ENCODE results near the gene VIPR1. TPM values are rescaled to one million over a fixed set of nuclear protein-coding genes. Genes with fewer than 3 reads are reported as not detected.
"Not testable (repeated sequence)": the region's sequence is repeated elsewhere in the genome, so short reads cannot be mapped to it uniquely, and the experiment has no call there.

VIPR1 gene
- total RNA-seq, 5 donors from 2014 or later (not counting 1 experiment from before 2014, with no cell fraction given), result 68.0 to 92.4 (median 76.1) TPM

DNA sequence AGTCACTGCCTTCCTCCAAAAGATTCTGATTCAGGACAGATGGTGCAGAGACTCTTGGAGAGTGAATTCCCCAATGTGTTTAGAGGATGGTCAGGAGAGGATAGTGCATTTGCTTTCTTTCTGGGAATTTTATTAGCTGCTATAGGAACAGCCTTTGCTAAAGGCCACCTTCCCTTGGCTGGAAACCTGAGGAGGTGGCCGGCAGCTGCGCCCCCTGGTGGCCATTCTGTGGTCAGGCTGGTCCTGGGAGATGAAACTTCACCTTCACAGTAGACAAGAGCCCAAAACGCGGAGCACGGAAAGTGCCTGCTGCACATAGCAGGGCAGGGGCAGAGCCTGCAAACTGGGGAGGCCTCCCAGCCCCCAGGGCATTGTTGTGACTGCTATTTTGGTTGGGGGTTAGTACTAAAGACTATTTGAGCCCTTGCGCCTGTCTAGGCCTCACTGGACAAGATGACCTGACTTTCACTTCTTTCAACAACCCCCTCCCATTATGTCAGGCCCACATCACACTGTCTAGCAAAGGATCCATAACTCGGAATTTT, 45.0 kb downstream of the VIPR1 start:
- peak; percentile 67 to 84 (median 78) for ATAC-seq (replicated peaks in 1 of 4)
- Histone ChIP-seq H3K9me3 (no peaks in the 10 kb centered on the region), H3K4me3 (ENCODE audit: control insufficient read depth in 1 of 2, extremely low read depth in 1 of 2, low read length in 1 of 2) (no peak overlapping the region), H3K36me3 (ENCODE audit: control insufficient read depth in 2 of 2, extremely low read depth in 1 of 2, insufficient read depth in 1 of 2, low read length in 1 of 2) (peaks cover 0 to 22% of the 10 kb centered on the region in 2 donors), H3K27ac (ENCODE audit: low read length) (no peak overlapping the region), H3K4me1 (ENCODE audit: control insufficient read depth in 1 of 2, extremely low read depth in 1 of 2, insufficient read depth in 2 of 2, low read length in 2 of 2) (peaks cover 0 to 4% of the 10 kb centered on the region in 2 experiments), H3K27me3 (replicated peaks in 1 of 2; ENCODE audit: control insufficient read depth in 2 of 2, extremely low read depth in 1 of 2, insufficient read depth in 2 of 2, low read length in 1 of 2) (no peaks in the 10 kb centered on the region)
- Mint-ChIP-seq H3K36me3 (peaks cover 23% of the 10 kb centered on the region), H3K27ac (peak overlapping the region; percentile 22 to 31), H3K4me3 (no peak overlapping the region), H3K9me3 (no peaks in the 10 kb centered on the region), H3K27me3 (no peaks in the 10 kb centered on the region), H3K4me1 (peaks cover 0 to 25% (median 9%) of the 10 kb centered on the region in 3 donors)
- POLR2A ChIA-PET, result no interaction called here
- peak in 33 of 35 experiments; percentile 25 to 80 (median 54) for DNase-seq
- 100% methylated on average over 1 of the region's 7 CpGs for WGBS (ENCODE audit: insufficient coverage)
- CTCF ChIA-PET, result interaction anchor here (0.6 to 1.8 kb wide), 11 partner anchors 9 to 262 kb away, joined by 3 to 8 read pairs (median 3); partner anchors contain the start of genes VIPR1 (in 2 of the 2) and ACKR2 (in 1 of the 2)

GRCh38 chr3:42549131-42549530, 46.7 kb downstream of the VIPR1 start:
- ATAC-seq (replicated peaks in 1 of 4), result no peak
- H3K27ac ChIP-seq (ENCODE audit: low read length), result no peak overlapping the region
- peak overlapping the region in 1 of 2 donors; percentile 48 for H3K27ac Mint-ChIP-seq
- H3K27me3 ChIP-seq (replicated peaks in 1 of 2; ENCODE audit: control insufficient read depth in 2 of 2, extremely low read depth in 1 of 2, insufficient read depth in 2 of 2, low read length in 1 of 2), result no peaks in the 10 kb centered on the region
- H3K9me3 ChIP-seq, result no peaks in the 10 kb centered on the region
- POLR2A ChIA-PET, result no interaction called here
- no peaks in the 10 kb centered on the region for H3K27me3 Mint-ChIP-seq
- H3K36me3 Mint-ChIP-seq, result peaks cover 38% of the 10 kb centered on the region
- H3K9me3 Mint-ChIP-seq, result no peaks in the 10 kb centered on the region
- no peak overlapping the region for H3K4me3 Mint-ChIP-seq
- H3K4me1 Mint-ChIP-seq, result peaks cover 0 to 37% (median 18%) of the 10 kb centered on the region in 3 donors
- peaks cover 0 to 5% of the 10 kb centered on the region in 2 experiments for H3K4me1 ChIP-seq (ENCODE audit: control insufficient read depth in 1 of 2, extremely low read depth in 1 of 2, insufficient read depth in 2 of 2, low read length in 2 of 2)
- 87% methylated on average over 2 of the region's 2 CpGs for WGBS (ENCODE audit: insufficient coverage)
- CTCF ChIA-PET, result interaction anchor here (0.6 to 1.8 kb wide), 6 partner anchors 10 to 549 kb away, joined by 3 to 8 read pairs (median 4); no protein-coding TSS in a partner anchor
- H3K4me3 ChIP-seq (ENCODE audit: control insufficient read depth in 1 of 2, extremely low read depth in 1 of 2, low read length in 1 of 2), result no peak overlapping the region
- H3K36me3 ChIP-seq (ENCODE audit: control insufficient read depth in 2 of 2, extremely low read depth in 1 of 2, insufficient read depth in 1 of 2, low read length in 1 of 2), result peaks cover 0 to 38% of the 10 kb centered on the region in 2 donors
- DNase-seq, result no peak

DNA sequence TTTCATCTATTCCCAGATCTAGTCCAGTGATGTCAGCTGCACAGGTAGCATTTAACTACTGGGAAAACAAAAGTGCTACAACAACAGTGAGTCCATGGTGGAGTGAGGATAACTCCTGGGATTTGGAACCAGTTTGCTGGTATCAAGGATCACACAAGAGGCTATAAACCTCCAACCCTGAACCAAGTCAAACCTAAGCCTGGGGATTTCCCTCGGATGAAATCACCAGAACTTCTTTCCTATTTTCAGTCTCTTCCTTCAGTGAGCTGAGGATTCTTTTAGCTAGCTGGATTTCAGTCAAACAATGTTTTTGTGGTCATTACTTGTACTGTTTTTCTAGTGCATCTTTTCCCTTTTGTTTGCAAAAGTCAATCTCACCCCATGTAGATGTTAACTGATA, 47.8 kb downstream of the VIPR1 start:
- Histone ChIP-seq H3K36me3 (ENCODE audit: control insufficient read depth in 2 of 2, extremely low read depth in 1 of 2, insufficient read depth in 1 of 2, low read length in 1 of 2) (peaks cover 0 to 42% of the 10 kb centered on the region in 2 donors), H3K4me1 (ENCODE audit: control insufficient read depth in 1 of 2, extremely low read depth in 1 of 2, insufficient read depth in 2 of 2, low read length in 2 of 2) (peaks cover 0 to 14% of the 10 kb centered on the region in 2 experiments), H3K4me3 (ENCODE audit: control insufficient read depth in 1 of 2, extremely low read depth in 1 of 2, low read length in 1 of 2) (no peak overlapping the region), H3K9me3 (no peaks in the 10 kb centered on the region), H3K27ac (ENCODE audit: low read length) (no peak overlapping the region), H3K27me3 (replicated peaks in 1 of 2; ENCODE audit: control insufficient read depth in 2 of 2, extremely low read depth in 1 of 2, insufficient read depth in 2 of 2, low read length in 1 of 2) (no peaks in the 10 kb centered on the region)
- no peak for DNase-seq
- ChIA-PET CTCF (interaction anchor here in 1 of 2 donors (0.6 to 1.5 kb wide), 2 partner anchors 14 to 45 kb away, joined by 4 to 9 read pairs; no protein-coding TSS in a partner anchor), POLR2A (no interaction called here)
- peaks cover 38% of the 10 kb centered on the region for H3K36me3 Mint-ChIP-seq
- WGBS (ENCODE audit: insufficient coverage), result no CpG with 5 or more reads among the region's 1 CpG
- no peaks in the 10 kb centered on the region for H3K9me3 Mint-ChIP-seq
- no peaks in the 10 kb centered on the region for H3K27me3 Mint-ChIP-seq
- ATAC-seq (replicated peaks in 1 of 4), result no peak
- no peak overlapping the region for H3K4me3 Mint-ChIP-seq
- peaks cover under 1 to 42% (median 21%) of the 10 kb centered on the region in 3 donors for H3K4me1 Mint-ChIP-seq
- H3K27ac Mint-ChIP-seq, result peak overlapping the region; percentile 41 to 73

GRCh38 chr3:42552830-42553229, 50.4 kb downstream of the VIPR1 start:
- no CpG with 5 or more reads among the region's 1 CpG for WGBS (ENCODE audit: insufficient coverage)
- H3K9me3 ChIP-seq, result no peaks in the 10 kb centered on the region
- no peaks in the 10 kb centered on the region for H3K27me3 Mint-ChIP-seq
- H3K9me3 Mint-ChIP-seq, result no peaks in the 10 kb centered on the region
- POLR2A ChIA-PET, result no interaction called here
- H3K36me3 Mint-ChIP-seq, result peaks cover 42% of the 10 kb centered on the region
- peaks cover 15 to 34% of the 10 kb centered on the region in 2 experiments for H3K4me1 ChIP-seq (ENCODE audit: control insufficient read depth in 1 of 2, extremely low read depth in 1 of 2, insufficient read depth in 2 of 2, low read length in 2 of 2)
- no peak overlapping the region for H3K4me3 ChIP-seq (ENCODE audit: control insufficient read depth in 1 of 2, extremely low read depth in 1 of 2, low read length in 1 of 2)
- peaks cover 0 to 45% of the 10 kb centered on the region in 2 donors for H3K36me3 ChIP-seq (ENCODE audit: control insufficient read depth in 2 of 2, extremely low read depth in 1 of 2, insufficient read depth in 1 of 2, low read length in 1 of 2)
- H3K27me3 ChIP-seq (replicated peaks in 1 of 2; ENCODE audit: control insufficient read depth in 2 of 2, extremely low read depth in 1 of 2, insufficient read depth in 2 of 2, low read length in 1 of 2), result no peaks in the 10 kb centered on the region
- H3K27ac Mint-ChIP-seq, result peak overlapping the region; percentile 78 to 86
- DNase-seq (no peak), ATAC-seq (replicated peaks in 1 of 4) (no peak)
- CTCF ChIA-PET, result interaction anchor here in 1 of 2 donors (0.8 to 2.2 kb wide), 3 partner anchors 8 to 51 kb away, joined by 3 to 8 read pairs (median 8); partner anchors contain the start of gene VIPR1
- H3K4me1 Mint-ChIP-seq, result peaks cover 26 to 62% (median 38%) of the 10 kb centered on the region in 3 donors
- H3K4me3 Mint-ChIP-seq, result no peak overlapping the region
- H3K27ac ChIP-seq (ENCODE audit: low read length), result no peak overlapping the region

DNA sequence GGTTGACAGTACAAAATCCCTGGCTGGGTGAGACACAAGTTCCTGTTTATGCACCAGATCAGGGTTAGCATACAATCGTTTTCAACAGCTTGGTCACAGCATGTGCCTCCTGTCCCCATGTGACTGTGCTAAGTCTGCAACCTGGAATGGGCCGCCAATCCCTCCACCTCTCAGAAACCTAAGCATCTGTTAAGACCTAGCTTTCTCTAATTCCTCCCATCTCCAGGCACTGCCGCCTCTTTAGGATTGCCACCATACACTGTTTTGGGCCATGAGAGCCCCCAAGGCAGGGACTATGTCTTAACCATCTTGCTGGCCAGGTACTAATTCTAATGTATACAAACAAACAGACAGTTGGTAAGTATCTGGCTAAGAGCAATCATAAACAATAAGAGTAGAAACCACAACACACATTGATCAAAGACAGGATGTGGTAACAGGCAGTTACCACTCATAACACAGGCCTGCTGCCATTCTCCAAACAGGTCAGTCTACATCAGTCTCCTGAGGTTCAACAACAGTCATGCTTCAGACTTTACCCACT, 53.7 kb downstream of the VIPR1 start:
- no peak overlapping the region for H3K4me3 ChIP-seq (ENCODE audit: control insufficient read depth in 1 of 2, extremely low read depth in 1 of 2, low read length in 1 of 2)
- peak; percentile 87 to 90 (median 88) for ATAC-seq (replicated peaks in 1 of 4)
- no peaks in the 10 kb centered on the region for H3K9me3 ChIP-seq
- Mint-ChIP-seq H3K9me3 (no peaks in the 10 kb centered on the region), H3K4me1 (peaks cover 29 to 45% (median 39%) of the 10 kb centered on the region in 3 donors), H3K4me3 (peak overlapping the region; percentile 41 to 60 (median 57)), H3K27me3 (no peaks in the 10 kb centered on the region), H3K27ac (peak overlapping the region; percentile 99 to 100), H3K36me3 (peaks cover 43% of the 10 kb centered on the region)
- 29% methylated on average over 3 of the region's 3 CpGs for WGBS (ENCODE audit: insufficient coverage)
- H3K36me3 ChIP-seq (ENCODE audit: control insufficient read depth in 2 of 2, extremely low read depth in 1 of 2, insufficient read depth in 1 of 2, low read length in 1 of 2), result peaks cover 5 to 47% of the 10 kb centered on the region in 2 donors
- H3K27me3 ChIP-seq (replicated peaks in 1 of 2; ENCODE audit: control insufficient read depth in 2 of 2, extremely low read depth in 1 of 2, insufficient read depth in 2 of 2, low read length in 1 of 2), result no peaks in the 10 kb centered on the region
- CTCF ChIA-PET, result interaction anchor here in 1 of 2 donors (0.6 to 1.1 kb wide), 2 partner anchors 20 to 54 kb away, joined by 3 to 4 read pairs; partner anchors contain the start of gene VIPR1
- POLR2A ChIA-PET, result interaction anchor here in 1 of 2 donors (0.9 kb wide), 1 partner anchor 44 kb away, joined by 3 read pairs; the partner anchor contains the start of gene NKTR
- H3K27ac ChIP-seq (ENCODE audit: low read length), result peak overlapping the region; percentile 71
- DNase-seq, result peak; percentile 25 to 81 (median 55)
- peaks cover 15 to 30% of the 10 kb centered on the region in 2 experiments for H3K4me1 ChIP-seq (ENCODE audit: control insufficient read depth in 1 of 2, extremely low read depth in 1 of 2, insufficient read depth in 2 of 2, low read length in 2 of 2)

DNA sequence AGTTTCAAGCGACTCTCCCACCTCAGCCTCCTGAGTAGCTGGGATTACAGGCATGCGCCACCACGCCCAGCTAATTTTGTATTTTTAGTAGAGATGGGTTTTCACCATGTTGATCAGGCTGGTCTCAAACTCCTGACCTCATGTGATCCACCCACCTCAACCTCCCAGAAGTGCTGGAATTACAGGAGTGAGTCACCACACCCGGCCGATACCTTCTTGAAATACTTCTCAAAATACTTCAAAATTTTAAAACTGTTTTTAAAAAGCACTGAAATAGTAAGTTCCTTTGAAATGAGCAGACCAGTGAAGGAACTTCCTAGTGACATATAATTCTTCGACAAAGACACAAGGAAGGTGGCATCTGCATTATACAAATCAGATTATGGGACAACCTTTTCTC, 54.4 kb downstream of the VIPR1 start:
- H3K4me3 Mint-ChIP-seq, result peak overlapping the region in 2 of 3 donors; percentile 57 to 60
- H3K4me1 ChIP-seq (ENCODE audit: control insufficient read depth in 1 of 2, extremely low read depth in 1 of 2, insufficient read depth in 2 of 2, low read length in 2 of 2), result peaks cover 15 to 30% of the 10 kb centered on the region in 2 experiments
- peak overlapping the region; percentile 99 to 100 for H3K27ac Mint-ChIP-seq
- peaks cover 5 to 51% of the 10 kb centered on the region in 2 donors for H3K36me3 ChIP-seq (ENCODE audit: control insufficient read depth in 2 of 2, extremely low read depth in 1 of 2, insufficient read depth in 1 of 2, low read length in 1 of 2)
- H3K27me3 ChIP-seq (replicated peaks in 1 of 2; ENCODE audit: control insufficient read depth in 2 of 2, extremely low read depth in 1 of 2, insufficient read depth in 2 of 2, low read length in 1 of 2); H3K27me3 Mint-ChIP-seq; POLR2A ChIA-PET; H3K9me3 ChIP-seq; DNase-seq; H3K4me3 ChIP-seq (ENCODE audit: control insufficient read depth in 1 of 2, extremely low read depth in 1 of 2, low read length in 1 of 2); H3K9me3 Mint-ChIP-seq: not testable (repeated sequence)
- CTCF ChIA-PET, result interaction anchor here (0.6 to 1.5 kb wide), 3 partner anchors 10 to 55 kb away, joined by 3 to 6 read pairs (median 4); partner anchors contain the start of gene VIPR1 (in 1 of the 2)
- no CpG with 5 or more reads among the region's 6 CpGs for WGBS (ENCODE audit: insufficient coverage)
- H3K27ac ChIP-seq (ENCODE audit: low read length), result peak overlapping the region; percentile 71
- peak in 1 of 4 experiments; percentile 5 for ATAC-seq (replicated peaks in 1 of 4)
- H3K36me3 Mint-ChIP-seq, result peaks cover 42% of the 10 kb centered on the region
- H3K4me1 Mint-ChIP-seq, result peaks cover 29 to 45% (median 39%) of the 10 kb centered on the region in 3 donors
